ENCODE data around the gene TUBGCP6. TPM values are rescaled to one million over a fixed set of nuclear protein-coding genes. Genes with fewer than 3 reads are reported as not detected.
A peak's percentile ranks its signal among the peaks of the same experiment; 100 is the strongest.

TUBGCP6 gene
- total and polyA plus RNA-seq, 2 experiments from 2014 or later: 18.6 to 47.1 TPM

DNA sequence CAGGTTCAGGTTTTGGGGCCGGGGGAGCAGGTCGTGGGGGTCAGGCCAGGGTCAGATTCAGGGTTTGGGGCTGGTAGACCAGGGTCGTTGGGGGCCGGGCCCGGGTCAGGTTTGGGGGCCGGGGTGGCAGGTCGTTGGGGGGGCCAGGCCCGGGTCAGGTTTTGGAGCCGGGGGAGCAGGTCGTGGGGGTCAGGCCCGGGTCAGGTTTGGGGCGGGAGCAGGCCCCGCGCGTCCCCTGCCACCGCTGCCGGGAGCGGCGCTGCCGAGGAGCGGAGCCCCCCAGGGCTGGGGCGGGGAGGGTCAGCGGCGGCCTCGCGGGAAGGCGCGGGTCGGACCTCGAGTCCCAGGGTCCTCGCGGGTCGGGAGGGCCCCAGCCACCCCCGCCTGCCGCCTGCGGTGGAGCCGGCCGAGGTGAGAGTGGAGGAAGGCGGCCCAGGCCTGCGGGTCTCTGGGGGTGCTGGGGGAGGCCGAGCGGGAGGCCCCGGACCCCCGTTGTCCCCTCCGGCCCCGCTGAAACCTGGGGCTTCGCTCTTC, 58.6 kb downstream of the TUBGCP6 start:
- Histone ChIP-seq H3K27me3 (ENCODE audit: insufficient read depth) (0 out of 2 replicates have a peak, but pooled peaks cover 10% of the 10 kb centered on the region), H3K4me3 (peak overlapping the region; percentile 73), H4K20me1 (replicated peaks; ENCODE audit: insufficient read depth) (peaks cover 10% of the 10 kb centered on the region; the same call in 1 of the 2 replicates), H3K4me1 (ENCODE audit: insufficient read depth) (peaks cover 17% of the 10 kb centered on the region), H3K79me2 (replicated peaks; ENCODE audit: insufficient read depth) (peaks cover 31% of the 10 kb centered on the region), H3K36me3 (ENCODE audit: insufficient read depth) (no peaks in the 10 kb centered on the region), H3K9me2 (ENCODE audit: insufficient read depth) (no peaks in the 10 kb centered on the region), H2AFZ (no peak overlapping the region), H3K27ac (ENCODE audit: low read depth) (no peak overlapping the region), H3F3A (replicated peaks; ENCODE audit: low read depth) (no peaks in the 10 kb centered on the region), H3K4me2 (peak overlapping the region; percentile 89)
- TF ChIP-seq POLR2AphosphoS5 (IDR thresholded peaks at IDR 0.05; ENCODE audit: low read depth): no peak
- TF ChIP-seq, protein P1, sequence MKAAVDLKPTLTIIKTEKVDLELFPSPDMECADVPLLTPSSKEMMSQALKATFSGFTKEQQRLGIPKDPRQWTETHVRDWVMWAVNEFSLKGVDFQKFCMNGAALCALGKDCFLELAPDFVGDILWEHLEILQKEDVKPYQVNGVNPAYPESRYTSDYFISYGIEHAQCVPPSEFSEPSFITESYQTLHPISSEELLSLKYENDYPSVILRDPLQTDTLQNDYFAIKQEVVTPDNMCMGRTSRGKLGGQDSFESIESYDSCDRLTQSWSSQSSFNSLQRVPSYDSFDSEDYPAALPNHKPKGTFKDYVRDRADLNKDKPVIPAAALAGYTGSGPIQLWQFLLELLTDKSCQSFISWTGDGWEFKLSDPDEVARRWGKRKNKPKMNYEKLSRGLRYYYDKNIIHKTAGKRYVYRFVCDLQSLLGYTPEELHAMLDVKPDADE (IDR thresholded peaks at IDR 0.05): no peak
- TF ChIP-seq ZNF114 (CRISPR knock-in tag; IDR thresholded peaks at IDR 0.05): no peak
- TF ChIP-seq EZH2phosphoT487 (IDR thresholded peaks at IDR 0.05; ENCODE audit: unreplicated experiment): no peak
- TF ChIP-seq, protein P2, sequence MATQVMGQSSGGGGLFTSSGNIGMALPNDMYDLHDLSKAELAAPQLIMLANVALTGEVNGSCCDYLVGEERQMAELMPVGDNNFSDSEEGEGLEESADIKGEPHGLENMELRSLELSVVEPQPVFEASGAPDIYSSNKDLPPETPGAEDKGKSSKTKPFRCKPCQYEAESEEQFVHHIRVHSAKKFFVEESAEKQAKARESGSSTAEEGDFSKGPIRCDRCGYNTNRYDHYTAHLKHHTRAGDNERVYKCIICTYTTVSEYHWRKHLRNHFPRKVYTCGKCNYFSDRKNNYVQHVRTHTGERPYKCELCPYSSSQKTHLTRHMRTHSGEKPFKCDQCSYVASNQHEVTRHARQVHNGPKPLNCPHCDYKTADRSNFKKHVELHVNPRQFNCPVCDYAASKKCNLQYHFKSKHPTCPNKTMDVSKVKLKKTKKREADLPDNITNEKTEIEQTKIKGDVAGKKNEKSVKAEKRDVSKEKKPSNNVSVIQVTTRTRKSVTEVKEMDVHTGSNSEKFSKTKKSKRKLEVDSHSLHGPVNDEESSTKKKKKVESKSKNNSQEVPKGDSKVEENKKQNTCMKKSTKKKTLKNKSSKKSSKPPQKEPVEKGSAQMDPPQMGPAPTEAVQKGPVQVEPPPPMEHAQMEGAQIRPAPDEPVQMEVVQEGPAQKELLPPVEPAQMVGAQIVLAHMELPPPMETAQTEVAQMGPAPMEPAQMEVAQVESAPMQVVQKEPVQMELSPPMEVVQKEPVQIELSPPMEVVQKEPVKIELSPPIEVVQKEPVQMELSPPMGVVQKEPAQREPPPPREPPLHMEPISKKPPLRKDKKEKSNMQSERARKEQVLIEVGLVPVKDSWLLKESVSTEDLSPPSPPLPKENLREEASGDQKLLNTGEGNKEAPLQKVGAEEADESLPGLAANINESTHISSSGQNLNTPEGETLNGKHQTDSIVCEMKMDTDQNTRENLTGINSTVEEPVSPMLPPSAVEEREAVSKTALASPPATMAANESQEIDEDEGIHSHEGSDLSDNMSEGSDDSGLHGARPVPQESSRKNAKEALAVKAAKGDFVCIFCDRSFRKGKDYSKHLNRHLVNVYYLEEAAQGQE (IDR thresholded peaks at IDR 0.05; ENCODE audit: unreplicated experiment): no peak
- TF ChIP-seq, protein P3, sequence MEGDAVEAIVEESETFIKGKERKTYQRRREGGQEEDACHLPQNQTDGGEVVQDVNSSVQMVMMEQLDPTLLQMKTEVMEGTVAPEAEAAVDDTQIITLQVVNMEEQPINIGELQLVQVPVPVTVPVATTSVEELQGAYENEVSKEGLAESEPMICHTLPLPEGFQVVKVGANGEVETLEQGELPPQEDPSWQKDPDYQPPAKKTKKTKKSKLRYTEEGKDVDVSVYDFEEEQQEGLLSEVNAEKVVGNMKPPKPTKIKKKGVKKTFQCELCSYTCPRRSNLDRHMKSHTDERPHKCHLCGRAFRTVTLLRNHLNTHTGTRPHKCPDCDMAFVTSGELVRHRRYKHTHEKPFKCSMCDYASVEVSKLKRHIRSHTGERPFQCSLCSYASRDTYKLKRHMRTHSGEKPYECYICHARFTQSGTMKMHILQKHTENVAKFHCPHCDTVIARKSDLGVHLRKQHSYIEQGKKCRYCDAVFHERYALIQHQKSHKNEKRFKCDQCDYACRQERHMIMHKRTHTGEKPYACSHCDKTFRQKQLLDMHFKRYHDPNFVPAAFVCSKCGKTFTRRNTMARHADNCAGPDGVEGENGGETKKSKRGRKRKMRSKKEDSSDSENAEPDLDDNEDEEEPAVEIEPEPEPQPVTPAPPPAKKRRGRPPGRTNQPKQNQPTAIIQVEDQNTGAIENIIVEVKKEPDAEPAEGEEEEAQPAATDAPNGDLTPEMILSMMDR (conservative IDR thresholded peaks at IDR 0.05; ENCODE audit: low read depth in 2 of 2): no peak
- no peak for DNase-seq (ENCODE audit: low spot score)
- H3K36me3 Mint-ChIP-seq (ENCODE audit: low read depth): peaks cover under 1% of the 10 kb centered on the region; the same call in 1 of the 3 replicates
- no peak overlapping the region for H3K27ac Mint-ChIP-seq
- peaks cover 18% of the 10 kb centered on the region for H3K4me1 Mint-ChIP-seq
- ATAC-seq: no peak
- peaks cover 20% of the 10 kb centered on the region for H3K27me3 Mint-ChIP-seq (ENCODE audit: insufficient read depth, low read depth, poor library complexity)
- H3K4me3 Mint-ChIP-seq: peak overlapping the region; percentile 92
- H3K9me3 Mint-ChIP-seq: no peaks in the 10 kb centered on the region

DNA sequence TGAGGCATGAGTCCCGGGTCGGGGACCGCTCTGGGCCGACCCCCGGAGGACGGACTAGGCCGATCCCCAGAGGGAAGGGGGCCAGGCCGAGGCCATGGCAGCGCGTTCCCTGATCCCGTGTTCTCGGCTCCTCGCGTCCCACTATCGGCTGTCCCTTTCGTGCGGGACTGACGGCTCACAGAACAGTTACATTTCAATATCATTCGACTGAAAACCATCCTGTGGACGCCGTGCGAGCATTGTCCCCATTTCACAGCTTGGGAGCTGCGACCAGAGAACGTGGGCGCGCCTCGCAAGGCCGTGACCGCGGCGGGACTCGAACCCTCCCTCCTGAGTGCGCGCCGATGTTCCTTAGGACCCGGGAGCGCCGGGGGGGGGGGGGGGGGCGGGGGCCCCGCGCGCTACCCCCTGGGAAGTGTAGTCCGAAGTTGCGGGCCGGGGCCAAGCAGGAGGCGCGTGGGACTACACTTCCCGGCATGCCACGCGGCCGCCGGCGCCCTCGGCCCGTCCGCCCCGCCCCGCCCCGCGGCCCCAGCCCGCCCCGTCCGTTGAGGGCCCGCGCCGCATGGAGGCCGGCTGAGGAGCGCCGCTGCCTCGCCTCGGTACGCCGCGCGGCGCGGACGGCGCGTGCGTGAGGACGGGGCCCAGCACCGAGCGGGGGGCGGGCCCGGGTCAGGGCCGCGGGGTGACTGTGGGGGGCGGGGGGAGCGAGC, 59.3 kb downstream of the TUBGCP6 start, which contains the start of gene TRABD:
TSS of gene TRABD (plus strand) at position 539 of the 713 bp plus-strand sequence. CDS start 7,148 bp downstream, outside the sequence.
- peak within 1 kb of the TSS; percentile 96 for H2AFZ ChIP-seq
- TF ChIP-seq EZH2 (IDR thresholded peaks at IDR 0.05; ENCODE audit: low read depth, unreplicated experiment): no peak
- peaks cover 24% of the 10 kb centered on the region for H3K79me2 ChIP-seq (replicated peaks; ENCODE audit: insufficient read depth)

More for the DNA sequence above, 59.3 kb downstream of the TUBGCP6 start, which contains the start of gene TRABD:
- Mint-ChIP-seq H3K36me3 (ENCODE audit: low read depth) (no peaks in the 10 kb centered on the region), H3K4me1 (peaks cover 16% of the 10 kb centered on the region), H3K27me3 (ENCODE audit: insufficient read depth, low read depth, poor library complexity) (peaks cover 18% of the 10 kb centered on the region), H3K9me3 (no peaks in the 10 kb centered on the region), H3K4me3 (peak within 1 kb of the TSS; percentile 92), H3K27ac (no peak within 1 kb of the TSS)
- Histone ChIP-seq H3K4me1 (ENCODE audit: insufficient read depth) (peaks cover 13% of the 10 kb centered on the region), H3F3A (replicated peaks; ENCODE audit: low read depth) (no peaks in the 10 kb centered on the region), H3K4me2 (peak within 1 kb of the TSS; percentile 89), H3K27me3 (ENCODE audit: insufficient read depth) (0 out of 2 replicates have a peak, but pooled peaks cover 10% of the 10 kb centered on the region), H3K36me3 (ENCODE audit: insufficient read depth) (no peaks in the 10 kb centered on the region), H3K4me3 (peak within 1 kb of the TSS; percentile 73), H3K27ac (ENCODE audit: low read depth) (no peak within 1 kb of the TSS), H4K20me1 (replicated peaks; ENCODE audit: insufficient read depth) (peaks cover 5% of the 10 kb centered on the region; the same call in 1 of the 2 replicates), H3K9me2 (ENCODE audit: insufficient read depth) (no peaks in the 10 kb centered on the region)
- ATAC-seq (peak; percentile 32), DNase-seq (ENCODE audit: low spot score) (peak; percentile 92)
